ENCODE results near the gene XCR1. TPM values are rescaled to one million over a fixed set of nuclear protein-coding genes. Genes with fewer than 3 reads are reported as not detected.

Gene XCR1
- total RNA-seq, 2 experiments from 2014 or later, result not detected

GRCh38 chr3:46061108-46061720 is 33.9 kb upstream of the XCR1 start:
- Histone ChIP-seq H3K9me3 (ENCODE audit: low read length) (no peaks in the 10 kb centered on the region), H3K4me2 (ENCODE audit: low read length) (no peak overlapping the region), H3K4me1 (ENCODE audit: insufficient read depth, low read length, poor library complexity, severe bottlenecking) (peaks cover 12% of the 10 kb centered on the region), H3K4me3 (ENCODE audit: low read depth, low read length, poor library complexity, severe bottlenecking) (no peak overlapping the region), H4K20me1 (ENCODE audit: insufficient read depth, low read length) (no peaks in the 10 kb centered on the region), H3K9me2 (ENCODE audit: insufficient read depth, low read length) (no peaks in the 10 kb centered on the region), H2AFZ (ENCODE audit: low read length) (no peak overlapping the region), H3K36me3 (ENCODE audit: insufficient read depth, low read length) (no peaks in the 10 kb centered on the region), H3K27ac (ENCODE audit: low read depth, low read length, poor library complexity, severe bottlenecking) (no peak overlapping the region), H3K79me2 (ENCODE audit: insufficient read depth, low read depth, low read length) (no peaks in the 10 kb centered on the region)
- TF ChIP-seq CTCF (conservative IDR thresholded peaks at IDR 0.05; ENCODE audit: low read length), result no peak
- ChIA-PET POLR2A (no interaction called here), CTCF (ENCODE audit: unreplicated experiment) (no interaction called here)
- intact Hi-C loops (cut with micrococcal nuclease; ENCODE audit: unreplicated experiment), result no loop called here
- DNase-seq (ENCODE audit: low spot score), result no peak
- no TSS peak for BruUV-seq (replicated peaks)

DNA sequence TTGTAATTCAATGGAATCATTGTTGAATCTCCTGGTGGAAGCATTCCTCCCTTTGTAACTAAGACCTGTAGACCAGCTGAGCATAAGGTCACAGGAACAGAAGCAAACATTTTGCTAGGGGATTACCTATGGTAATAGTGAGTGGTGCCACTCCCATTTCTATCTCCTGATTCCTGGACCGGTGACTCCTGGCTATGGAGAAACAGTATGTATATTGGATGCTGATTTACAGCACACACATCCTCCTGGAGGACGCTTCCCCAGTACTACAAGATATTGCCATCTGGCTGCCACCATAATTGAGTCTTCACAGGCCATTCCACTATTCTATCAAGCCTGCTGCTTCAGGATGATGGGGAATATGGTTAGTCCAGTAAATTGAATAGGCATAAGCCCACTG is 33.3 kb upstream of the XCR1 start:
- no peaks in the 10 kb centered on the region for H3K9me3 ChIP-seq (ENCODE audit: low read length)
- H4K20me1 ChIP-seq (ENCODE audit: insufficient read depth, low read length), result no peaks in the 10 kb centered on the region
- ChIA-PET CTCF (ENCODE audit: unreplicated experiment) (no interaction called here), POLR2A (no interaction called here)
- DNase-seq (ENCODE audit: low spot score), result no peak
- intact Hi-C loops (cut with micrococcal nuclease; ENCODE audit: unreplicated experiment), result no loop called here
- no peak overlapping the region for H3K4me3 ChIP-seq (ENCODE audit: low read depth, low read length, poor library complexity, severe bottlenecking)
- H3K4me2 ChIP-seq (ENCODE audit: low read length), result no peak overlapping the region
- no peak overlapping the region for H2AFZ ChIP-seq (ENCODE audit: low read length)
- BruUV-seq (replicated peaks), result no TSS peak
- no peaks in the 10 kb centered on the region for H3K79me2 ChIP-seq (ENCODE audit: insufficient read depth, low read depth, low read length)
- H3K27ac ChIP-seq (ENCODE audit: low read depth, low read length, poor library complexity, severe bottlenecking), result no peak overlapping the region
- peaks cover 12% of the 10 kb centered on the region for H3K4me1 ChIP-seq (ENCODE audit: insufficient read depth, low read length, poor library complexity, severe bottlenecking)
- no peaks in the 10 kb centered on the region for H3K36me3 ChIP-seq (ENCODE audit: insufficient read depth, low read length)
- no peaks in the 10 kb centered on the region for H3K9me2 ChIP-seq (ENCODE audit: insufficient read depth, low read length)
- TF ChIP-seq CTCF (conservative IDR thresholded peaks at IDR 0.05; ENCODE audit: low read length) (no peak), EZH2phosphoT487 (IDR thresholded peaks at IDR 0.05; ENCODE audit: borderline replicate concordance, low read depth, low read length) (no peak)

DNA sequence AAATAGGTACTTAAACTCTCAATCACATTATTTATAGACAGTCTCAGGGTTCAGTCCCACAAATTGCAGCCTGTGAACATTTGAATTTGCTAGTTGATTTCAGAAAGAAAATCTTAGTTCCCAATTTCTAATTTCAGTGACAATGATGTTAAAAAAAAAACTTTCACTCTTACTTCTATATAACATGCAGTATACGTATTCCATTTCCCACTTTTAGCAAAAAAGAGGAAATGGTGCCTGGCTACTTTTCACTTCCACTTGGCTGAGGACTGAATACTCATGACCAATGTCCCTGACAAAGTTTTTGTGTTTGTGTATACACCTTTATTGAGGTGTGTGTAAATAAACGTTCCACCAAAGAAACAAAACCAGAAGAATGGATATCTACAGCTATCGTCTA is 32.1 kb upstream of the XCR1 start:
- Histone ChIP-seq H3K27ac (ENCODE audit: low read depth, low read length, poor library complexity, severe bottlenecking) (no peak overlapping the region), H4K20me1 (ENCODE audit: insufficient read depth, low read length) (no peaks in the 10 kb centered on the region), H3K9me2 (ENCODE audit: insufficient read depth, low read length) (no peaks in the 10 kb centered on the region), H3K9me3 (ENCODE audit: low read length) (no peaks in the 10 kb centered on the region), H2AFZ (ENCODE audit: low read length) (no peak overlapping the region), H3K4me2 (ENCODE audit: low read length) (peak overlapping the region; percentile 18; the same call in 1 of the 2 replicates), H3K4me3 (ENCODE audit: low read depth, low read length, poor library complexity, severe bottlenecking) (no peak overlapping the region), H3K4me1 (ENCODE audit: insufficient read depth, low read length, poor library complexity, severe bottlenecking) (peaks cover 12% of the 10 kb centered on the region), H3K79me2 (ENCODE audit: insufficient read depth, low read depth, low read length) (no peaks in the 10 kb centered on the region), H3K36me3 (ENCODE audit: insufficient read depth, low read length) (no peaks in the 10 kb centered on the region)
- DNase-seq (ENCODE audit: low spot score), result peak; percentile 8
- TF ChIP-seq EZH2phosphoT487 (IDR thresholded peaks at IDR 0.05; ENCODE audit: borderline replicate concordance, low read depth, low read length) (no peak), CTCF (conservative IDR thresholded peaks at IDR 0.05; ENCODE audit: low read length) (no peak)
- CTCF ChIA-PET (ENCODE audit: unreplicated experiment), result no interaction called here
- intact Hi-C loops (cut with micrococcal nuclease; ENCODE audit: unreplicated experiment), result no loop called here
- POLR2A ChIA-PET, result no interaction called here
- BruUV-seq (replicated peaks), result no TSS peak
